Endothelial cell of umbilical vein (primary cell): ENCODE measurements around the gene KL. TPM values are rescaled to one million over a fixed set of nuclear protein-coding genes. Genes with fewer than 3 reads are reported as not detected.

ENCODE experiments used
- BruUV-seq: library from RNA; stranded (reverse); fragments of 400-500 nt; replicated peaks from 2 replicates; lab custom pipeline; 2021; lab: Mats Ljungman, UMichigan
- CTCF ChIA-PET: fragments of 300-600, 350-600 bp; sonication (Branson Sonifier 250); formaldehyde crosslinking; loops from one replicate; lab custom pipeline; 2021; ENCODE audit warnings: antibody characterized with exemption, inconsistent platforms; lab: Charles Lee
- POLR2A ChIA-PET: fragments of 300-600, 350-600 bp; sonication (Branson Sonifier 250); formaldehyde crosslinking; loops from one replicate; lab custom pipeline; 2021; ENCODE audit warnings: antibody characterized with exemption, inconsistent platforms; lab: Charles Lee
- DNase-seq: peaks from one replicate; pipeline ENCODE4 v3.0.0-alpha.2; 2011; ENCODE audit warnings: low read depth, low spot score
- FAIRE-seq: peaks from 2 replicates; lab custom pipeline; 2011; peaks lifted over from hg19 to GRCh38; lab: Jason Lieb, UNC
- H2AFZ ChIP-seq: 2 replicates; pipeline ENCODE4 v1.6.0; 2012; ENCODE audit warnings: low read depth, low read length, control low read depth, inconsistent platforms
- H3K27ac ChIP-seq: 2 replicates; pipeline ENCODE4 v1.5.1; 2011; ENCODE audit warnings: low read depth, mild to moderate bottlenecking, control low read depth, low read length, moderate library complexity; ENCODE audit not compliant: insufficient read depth
- H3K27me3 ChIP-seq, 2 experiments: 2 replicates each; pipeline versions ENCODE4 v1.6.0 to v1.6.1; 2011; ENCODE audit warnings: low read length in 2 of 2, mixed read lengths in 1 of 2; ENCODE audit not compliant: control insufficient read depth in 2 of 2, insufficient read depth in 2 of 2
- H3K36me3 ChIP-seq, 2 experiments: 2 replicates in 1 of 2; 3 replicates in 1 of 2; pipeline ENCODE4 v1.5.1; 2011; ENCODE audit warnings: low read length in 2 of 2, mild to moderate bottlenecking in 1 of 2, moderate library complexity in 1 of 2; ENCODE audit not compliant: control insufficient read depth in 2 of 2, insufficient read depth in 2 of 2; ENCODE audit errors: extremely low read depth in 1 of 2
- H3K4me1 ChIP-seq: 3 replicates; pipeline ENCODE4 v1.5.1; 2011; ENCODE audit warnings: mild to moderate bottlenecking, low read length; ENCODE audit not compliant: control insufficient read depth, insufficient read depth; ENCODE audit errors: extremely low read depth
- H3K4me2 ChIP-seq: 2 replicates; pipeline ENCODE4 v1.6.1; 2011; ENCODE audit warnings: low read length, control low read depth, mixed read lengths; ENCODE audit not compliant: insufficient read depth
- H3K4me3 ChIP-seq, 3 experiments: fragments of 200-600 bp in 1 of 3; sonication (generic), shearing (Covaris generic) in 1 of 3; replicated peaks in 1 of 3; 2 replicates each; pipeline ENCODE4 v1.5.1; 2011 to 2016; ENCODE audit warnings: control low read depth in 3 of 3, low read length in 3 of 3, mild to moderate bottlenecking in 2 of 3, inconsistent platforms in 1 of 3, low read depth in 1 of 3, moderate library complexity in 1 of 3; ENCODE audit not compliant: insufficient read depth in 1 of 3
- H3K79me2 ChIP-seq: 2 replicates; pipeline ENCODE4 v1.6.0; 2012; ENCODE audit warnings: low read length, inconsistent platforms; ENCODE audit not compliant: control insufficient read depth, insufficient read depth
- H3K9ac ChIP-seq: replicated peaks from 2 replicates; pipeline ENCODE3; 2011; ENCODE audit warnings: low read length, control low read depth; ENCODE audit not compliant: insufficient read depth; ENCODE audit errors: extremely low read depth
- H3K9me1 ChIP-seq: replicated peaks from 3 replicates; pipeline ENCODE4 v1.6.0; 2011; ENCODE audit warnings: mild to moderate bottlenecking, low read length; ENCODE audit not compliant: control insufficient read depth, insufficient read depth; ENCODE audit errors: extremely low read depth
- H3K9me3 ChIP-seq: replicated peaks from 2 replicates; pipeline ENCODE4 v1.5.1; 2012; ENCODE audit warnings: low read length, inconsistent platforms; ENCODE audit not compliant: control insufficient read depth, insufficient read depth
- H4K20me1 ChIP-seq: replicated peaks from 2 replicates; pipeline ENCODE3; 2011; ENCODE audit warnings: mild to moderate bottlenecking, low read length; ENCODE audit not compliant: control insufficient read depth, insufficient read depth; ENCODE audit errors: extremely low read depth
- EZH2 ChIP-seq: IDR thresholded peaks from 2 replicates; pipeline ENCODE4 v1.6.1; 2012; ENCODE audit warnings: borderline replicate concordance, low read depth, mild to moderate bottlenecking, moderate library complexity, low read length, inconsistent platforms; ENCODE audit not compliant: severe bottlenecking
- FOS ChIP-seq: IDR thresholded peaks from 2 replicates; pipeline ENCODE4 v1.6.1; 2011; ENCODE audit warnings: mild to moderate bottlenecking, low read length, moderate library complexity, borderline replicate concordance; ENCODE audit not compliant: insufficient read depth
- JUN ChIP-seq: IDR thresholded peaks from 2 replicates; pipeline ENCODE4 v1.6.1; 2011; ENCODE audit warnings: borderline replicate concordance, low read depth; ENCODE audit not compliant: insufficient read length, insufficient read depth
- MYC ChIP-seq: IDR thresholded peaks from one replicate; pipeline ENCODE4 v1.6.1; 2011; ENCODE audit warnings: mild to moderate bottlenecking, low read depth, low read length
- POLR2A ChIP-seq: IDR thresholded peaks from 2 replicates; pipeline ENCODE4 v1.6.1; 2012; ENCODE audit warnings: low read depth, mild to moderate bottlenecking, control low read depth, low read length
- POLR2AphosphoS5 ChIP-seq: IDR thresholded peaks from 2 replicates; pipeline ENCODE4 v1.6.1; 2012; ENCODE audit warnings: low read depth, mild to moderate bottlenecking, control low read depth, low read length, moderate library complexity; ENCODE audit not compliant: insufficient read depth
- dilution Hi-C: fragments of 300-500 bp; cut with MboI; formaldehyde crosslinking; loops from one replicate; pipeline ENCODE4 v1.15.0; 2019; ENCODE audit warnings: low sequenced_read_pairs; ENCODE audit not compliant: extremely low pct_ligation_motif_present
- intact Hi-C: fragments of 100-400 bp; cut with micrococcal nuclease; formaldehyde crosslinking; loops from one replicate; pipeline ENCODE4 v1.10.0; 2022
- polyA plus RNA-seq, 4 experiments: library from polyadenylated mRNA; depleted of rRNA in 3 of 4; stranded (reverse) in 3 of 4; unstranded in 1 of 4; fragments of >200 nt; gene quantifications; 2 replicates each; pipeline versions ENCODE4 v1.2.1 to v1.2.3, GENCODE V29; 2011 to 2012; ENCODE audit warnings: missing spikeins in 1 of 4
- total RNA-seq: library from RNA; stranded (reverse); gene quantifications from 2 replicates; pipeline ENCODE4 v1.2.3, GENCODE V29; 2021
- TF ChIP-seq, protein P1 (sequence below), 2 donors: IDR thresholded peaks; 1 replicate in 1 of 2; 2 replicates in 1 of 2; pipeline ENCODE4 v1.5.1; 2011; ENCODE audit warnings: low read length in 2 of 2, mild to moderate bottlenecking in 2 of 2, moderate library complexity in 2 of 2, control low read depth in 1 of 2, inconsistent platforms in 1 of 2, low read depth in 1 of 2; ENCODE audit not compliant: insufficient read depth in 1 of 2; ENCODE audit errors: extremely low read depth in 1 of 2

Gene KL
- total and polyA plus RNA-seq, 2 donors (not counting 3 experiments of a cell fraction or from before 2014, with no cell fraction given), result 0.01 to 0.07 TPM

DNA sequence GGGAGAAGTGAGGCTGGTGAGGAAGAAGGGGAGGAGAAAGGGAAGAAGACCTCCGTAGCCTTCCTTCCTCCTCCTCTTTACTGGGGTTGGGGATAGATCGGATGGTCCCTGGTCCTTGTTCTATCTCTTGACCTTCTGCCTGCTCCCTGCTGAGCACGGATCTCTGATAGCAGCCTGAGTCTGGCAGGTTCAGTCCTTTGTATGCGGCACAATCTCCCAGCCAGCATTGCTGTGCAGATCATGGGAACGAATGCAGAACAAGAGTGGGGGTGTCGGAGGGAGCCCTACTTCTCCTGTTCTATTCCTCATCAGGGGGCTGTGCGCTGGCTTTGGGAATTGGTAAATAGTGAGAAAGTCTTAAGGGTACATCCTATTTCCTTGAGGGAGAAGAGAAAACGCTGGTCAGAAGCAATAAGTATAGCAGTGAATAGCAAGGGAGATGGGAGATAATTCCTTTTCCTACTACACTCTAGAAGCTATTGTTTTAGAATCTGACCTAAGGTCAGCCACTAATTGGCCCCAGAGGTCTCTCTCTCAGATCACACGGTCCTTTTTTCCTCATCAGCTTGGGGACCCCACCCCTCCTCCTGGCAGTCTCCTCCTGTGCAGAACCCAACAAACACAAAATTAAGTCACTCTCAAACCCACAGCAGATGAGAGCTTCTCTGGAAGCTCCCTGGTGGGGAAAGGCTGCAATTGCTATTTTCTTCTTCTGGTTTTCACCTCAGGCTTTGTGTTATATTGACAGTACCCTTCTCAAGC is 41.0 kb downstream of the KL start:
- peak; percentile 74 for FAIRE-seq
- Histone ChIP-seq H3K9me3 (no peaks in the 10 kb centered on the region), H2AFZ (peak overlapping the region; percentile 48), H3K27me3 (peaks cover 2 to 9% of the 10 kb centered on the region in 2 experiments), H3K79me2 (no peaks in the 10 kb centered on the region), H3K4me3 (no peak overlapping the region), H3K4me2 (no peak overlapping the region), H3K36me3 (no peaks in the 10 kb centered on the region), H3K27ac (no peak overlapping the region), H3K9me1 (no peaks in the 10 kb centered on the region), H3K9ac (no peak overlapping the region), H4K20me1 (no peaks in the 10 kb centered on the region), H3K4me1 (no peaks in the 10 kb centered on the region)
- TF ChIP-seq POLR2A, result no peak
- TF ChIP-seq EZH2, result no peak
- TF ChIP-seq FOS, result no peak
- no peak for TF ChIP-seq JUN
- no peak for TF ChIP-seq MYC
- no peak for TF ChIP-seq POLR2AphosphoS5
- TF ChIP-seq, protein P1, sequence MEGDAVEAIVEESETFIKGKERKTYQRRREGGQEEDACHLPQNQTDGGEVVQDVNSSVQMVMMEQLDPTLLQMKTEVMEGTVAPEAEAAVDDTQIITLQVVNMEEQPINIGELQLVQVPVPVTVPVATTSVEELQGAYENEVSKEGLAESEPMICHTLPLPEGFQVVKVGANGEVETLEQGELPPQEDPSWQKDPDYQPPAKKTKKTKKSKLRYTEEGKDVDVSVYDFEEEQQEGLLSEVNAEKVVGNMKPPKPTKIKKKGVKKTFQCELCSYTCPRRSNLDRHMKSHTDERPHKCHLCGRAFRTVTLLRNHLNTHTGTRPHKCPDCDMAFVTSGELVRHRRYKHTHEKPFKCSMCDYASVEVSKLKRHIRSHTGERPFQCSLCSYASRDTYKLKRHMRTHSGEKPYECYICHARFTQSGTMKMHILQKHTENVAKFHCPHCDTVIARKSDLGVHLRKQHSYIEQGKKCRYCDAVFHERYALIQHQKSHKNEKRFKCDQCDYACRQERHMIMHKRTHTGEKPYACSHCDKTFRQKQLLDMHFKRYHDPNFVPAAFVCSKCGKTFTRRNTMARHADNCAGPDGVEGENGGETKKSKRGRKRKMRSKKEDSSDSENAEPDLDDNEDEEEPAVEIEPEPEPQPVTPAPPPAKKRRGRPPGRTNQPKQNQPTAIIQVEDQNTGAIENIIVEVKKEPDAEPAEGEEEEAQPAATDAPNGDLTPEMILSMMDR (IDR thresholded peaks at IDR 0.05; ENCODE audit: extremely low read depth in 1 of 2, insufficient read depth in 1 of 2, low read depth in 1 of 2, low read length in 2 of 2), result peak; percentile 24 to 48
- dilution Hi-C loops (no loop called here), intact Hi-C loops (no loop called here)
- CTCF ChIA-PET, result interaction anchor here (0.6 to 4.3 kb wide), 21 partner anchors 9 to 1147 kb away, joined by 3 to 30 read pairs (median 5); no protein-coding TSS in a partner anchor
- DNase-seq, result peak; percentile 45
- BruUV-seq, result no TSS peak
- POLR2A ChIA-PET, result no interaction called here
